ENCODE results near the gene SH2D3C.

The SH2D3C gene

GRCh38 chr9:127693697-127694096 is 84.8 kb downstream of the SH2D3C start:
- no peak for DNase-seq

GRCh38 chr9:127693143-127693542 is 85.3 kb downstream of the SH2D3C start:
- DNase-seq, result no peak

DNA sequence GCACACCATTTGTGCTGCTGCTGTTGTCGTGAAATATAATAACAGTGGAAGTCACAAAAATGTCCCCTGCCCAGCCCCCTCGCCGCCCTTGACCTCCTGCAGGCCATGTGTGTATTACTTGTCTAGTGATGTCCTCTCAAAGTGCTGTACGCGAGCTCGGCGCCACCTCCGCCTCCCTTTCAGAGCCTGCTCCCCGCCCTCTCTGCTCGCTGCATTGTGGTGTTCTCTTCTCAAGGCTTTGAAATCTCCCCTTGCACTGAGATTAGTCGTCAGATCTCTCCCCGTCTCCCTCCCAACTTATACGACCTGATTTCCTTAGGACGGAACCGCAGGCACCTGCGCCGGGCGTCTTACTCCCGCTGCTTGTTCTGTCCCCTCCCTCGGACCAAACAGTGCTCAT is 86.4 kb downstream of the SH2D3C start:
- DNase-seq, result no peak

- no peak for DNase-seq
Observed at GRCh38 chr9:127690735-127691134, 87.7 kb downstream of the SH2D3C start.

DNA sequence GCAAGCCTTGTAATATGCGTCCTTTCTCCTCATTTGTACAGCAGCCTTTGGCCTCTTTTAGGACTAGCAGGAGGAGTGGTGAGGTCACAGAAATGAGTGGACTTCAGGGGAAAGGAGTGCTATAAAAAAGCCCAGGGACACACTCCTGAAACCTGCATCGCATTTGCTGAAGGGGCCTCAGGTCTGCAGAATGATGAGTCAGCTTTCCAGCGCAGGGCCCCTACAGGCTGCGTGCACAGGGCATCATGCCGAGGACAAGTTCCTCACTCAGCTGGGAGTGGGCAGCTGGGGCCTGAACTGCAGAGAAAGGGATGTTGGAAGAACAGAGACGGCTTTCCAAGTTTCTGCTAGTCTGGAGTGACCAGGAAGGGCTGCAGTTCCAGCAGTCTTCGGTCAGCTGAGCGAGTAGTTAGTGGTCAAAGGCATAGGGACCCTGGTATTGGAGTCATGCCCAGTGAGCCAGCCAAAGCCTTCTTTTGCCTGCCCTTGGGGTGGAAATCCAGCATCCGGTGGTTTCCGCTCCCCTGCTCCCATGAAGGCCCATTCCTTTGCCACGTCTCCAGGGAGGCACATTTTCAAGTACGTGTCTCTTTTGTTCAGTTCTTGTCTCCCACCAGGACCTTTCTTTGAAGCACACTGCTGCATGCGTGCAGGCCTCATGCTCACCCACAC is 89.0 kb downstream of the SH2D3C start:
- no peak for DNase-seq
